ENCODE data around the gene C12orf57. TPM values are rescaled to one million over a fixed set of nuclear protein-coding genes. Genes with fewer than 3 reads are reported as not detected.

Gene C12orf57
- total RNA-seq, 1 experiment from 2014 or later, result 158 TPM

DNA sequence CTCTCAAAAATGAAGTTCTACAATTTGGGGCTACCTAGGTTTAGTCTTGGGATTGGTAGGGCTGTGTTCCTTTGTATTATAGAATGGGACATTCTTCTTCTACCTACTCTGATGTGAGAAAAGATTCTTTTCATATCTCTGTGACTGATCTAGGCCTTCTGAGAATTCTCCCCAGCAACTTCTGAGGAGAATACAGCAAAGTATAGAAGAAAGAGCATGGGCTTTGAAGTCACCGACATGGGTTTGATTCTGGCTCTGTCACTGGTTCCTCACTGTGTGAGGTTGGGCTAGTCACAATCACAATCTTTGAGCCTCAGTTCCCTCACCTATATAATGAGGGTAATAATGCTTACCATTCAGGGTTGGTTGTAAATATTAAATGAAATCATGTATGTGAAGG, 11.1 kb upstream of the C12orf57 start:
- Mint-ChIP-seq H3K27me3 (ENCODE audit: low read depth) (no peaks in the 10 kb centered on the region), H3K4me1 (peaks cover 30% of the 10 kb centered on the region), H3K4me3 (no peak overlapping the region), H3K27ac (no peak overlapping the region), H3K36me3 (peaks cover 31% of the 10 kb centered on the region), H3K9me3 (no peaks in the 10 kb centered on the region)
- TF ChIP-seq, protein P1, sequence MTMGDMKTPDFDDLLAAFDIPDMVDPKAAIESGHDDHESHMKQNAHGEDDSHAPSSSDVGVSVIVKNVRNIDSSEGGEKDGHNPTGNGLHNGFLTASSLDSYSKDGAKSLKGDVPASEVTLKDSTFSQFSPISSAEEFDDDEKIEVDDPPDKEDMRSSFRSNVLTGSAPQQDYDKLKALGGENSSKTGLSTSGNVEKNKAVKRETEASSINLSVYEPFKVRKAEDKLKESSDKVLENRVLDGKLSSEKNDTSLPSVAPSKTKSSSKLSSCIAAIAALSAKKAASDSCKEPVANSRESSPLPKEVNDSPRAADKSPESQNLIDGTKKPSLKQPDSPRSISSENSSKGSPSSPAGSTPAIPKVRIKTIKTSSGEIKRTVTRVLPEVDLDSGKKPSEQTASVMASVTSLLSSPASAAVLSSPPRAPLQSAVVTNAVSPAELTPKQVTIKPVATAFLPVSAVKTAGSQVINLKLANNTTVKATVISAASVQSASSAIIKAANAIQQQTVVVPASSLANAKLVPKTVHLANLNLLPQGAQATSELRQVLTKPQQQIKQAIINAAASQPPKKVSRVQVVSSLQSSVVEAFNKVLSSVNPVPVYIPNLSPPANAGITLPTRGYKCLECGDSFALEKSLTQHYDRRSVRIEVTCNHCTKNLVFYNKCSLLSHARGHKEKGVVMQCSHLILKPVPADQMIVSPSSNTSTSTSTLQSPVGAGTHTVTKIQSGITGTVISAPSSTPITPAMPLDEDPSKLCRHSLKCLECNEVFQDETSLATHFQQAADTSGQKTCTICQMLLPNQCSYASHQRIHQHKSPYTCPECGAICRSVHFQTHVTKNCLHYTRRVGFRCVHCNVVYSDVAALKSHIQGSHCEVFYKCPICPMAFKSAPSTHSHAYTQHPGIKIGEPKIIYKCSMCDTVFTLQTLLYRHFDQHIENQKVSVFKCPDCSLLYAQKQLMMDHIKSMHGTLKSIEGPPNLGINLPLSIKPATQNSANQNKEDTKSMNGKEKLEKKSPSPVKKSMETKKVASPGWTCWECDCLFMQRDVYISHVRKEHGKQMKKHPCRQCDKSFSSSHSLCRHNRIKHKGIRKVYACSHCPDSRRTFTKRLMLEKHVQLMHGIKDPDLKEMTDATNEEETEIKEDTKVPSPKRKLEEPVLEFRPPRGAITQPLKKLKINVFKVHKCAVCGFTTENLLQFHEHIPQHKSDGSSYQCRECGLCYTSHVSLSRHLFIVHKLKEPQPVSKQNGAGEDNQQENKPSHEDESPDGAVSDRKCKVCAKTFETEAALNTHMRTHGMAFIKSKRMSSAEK (CRISPR knock-in tag; IDR thresholded peaks at IDR 0.05; ENCODE audit: borderline replicate concordance), result no peak
- TF ChIP-seq, protein P2, sequence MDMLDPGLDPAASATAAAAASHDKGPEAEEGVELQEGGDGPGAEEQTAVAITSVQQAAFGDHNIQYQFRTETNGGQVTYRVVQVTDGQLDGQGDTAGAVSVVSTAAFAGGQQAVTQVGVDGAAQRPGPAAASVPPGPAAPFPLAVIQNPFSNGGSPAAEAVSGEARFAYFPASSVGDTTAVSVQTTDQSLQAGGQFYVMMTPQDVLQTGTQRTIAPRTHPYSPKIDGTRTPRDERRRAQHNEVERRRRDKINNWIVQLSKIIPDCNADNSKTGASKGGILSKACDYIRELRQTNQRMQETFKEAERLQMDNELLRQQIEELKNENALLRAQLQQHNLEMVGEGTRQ (CRISPR knock-in tag; IDR thresholded peaks at IDR 0.05), result no peak
- TF ChIP-seq ATF1 (CRISPR knock-in tag; IDR thresholded peaks at IDR 0.05) (no peak), ZNF423 (CRISPR knock-in tag; IDR thresholded peaks at IDR 0.05) (no peak), PRRX2 (CRISPR knock-in tag; IDR thresholded peaks at IDR 0.05) (no peak), EMX1 (CRISPR knock-in tag; IDR thresholded peaks at IDR 0.05) (no peak), KAT7 (CRISPR knock-in tag; IDR thresholded peaks at IDR 0.05; ENCODE audit: borderline replicate concordance) (no peak), NFATC4 (CRISPR knock-in tag; IDR thresholded peaks at IDR 0.05) (no peak), GRHL2 (CRISPR knock-in tag; IDR thresholded peaks at IDR 0.05; ENCODE audit: insufficient replicate concordance, severe bottlenecking) (no peak), ZNF121 (CRISPR knock-in tag; IDR thresholded peaks at IDR 0.05) (no peak), FOXP1 (CRISPR knock-in tag; IDR thresholded peaks at IDR 0.05; ENCODE audit: borderline replicate concordance) (no peak), ZNF138 (CRISPR knock-in tag; conservative IDR thresholded peaks at IDR 0.05) (no peak), NR3C1 (CRISPR knock-in tag; conservative IDR thresholded peaks at IDR 0.05; ENCODE audit: low read depth) (no peak), ZNF416 (CRISPR knock-in tag; IDR thresholded peaks at IDR 0.05) (no peak)
- TF ChIP-seq, protein P3, sequence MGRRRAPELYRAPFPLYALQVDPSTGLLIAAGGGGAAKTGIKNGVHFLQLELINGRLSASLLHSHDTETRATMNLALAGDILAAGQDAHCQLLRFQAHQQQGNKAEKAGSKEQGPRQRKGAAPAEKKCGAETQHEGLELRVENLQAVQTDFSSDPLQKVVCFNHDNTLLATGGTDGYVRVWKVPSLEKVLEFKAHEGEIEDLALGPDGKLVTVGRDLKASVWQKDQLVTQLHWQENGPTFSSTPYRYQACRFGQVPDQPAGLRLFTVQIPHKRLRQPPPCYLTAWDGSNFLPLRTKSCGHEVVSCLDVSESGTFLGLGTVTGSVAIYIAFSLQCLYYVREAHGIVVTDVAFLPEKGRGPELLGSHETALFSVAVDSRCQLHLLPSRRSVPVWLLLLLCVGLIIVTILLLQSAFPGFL (CRISPR knock-in tag; IDR thresholded peaks at IDR 0.05; ENCODE audit: borderline replicate concordance), result no peak
- TF ChIP-seq, protein P4, sequence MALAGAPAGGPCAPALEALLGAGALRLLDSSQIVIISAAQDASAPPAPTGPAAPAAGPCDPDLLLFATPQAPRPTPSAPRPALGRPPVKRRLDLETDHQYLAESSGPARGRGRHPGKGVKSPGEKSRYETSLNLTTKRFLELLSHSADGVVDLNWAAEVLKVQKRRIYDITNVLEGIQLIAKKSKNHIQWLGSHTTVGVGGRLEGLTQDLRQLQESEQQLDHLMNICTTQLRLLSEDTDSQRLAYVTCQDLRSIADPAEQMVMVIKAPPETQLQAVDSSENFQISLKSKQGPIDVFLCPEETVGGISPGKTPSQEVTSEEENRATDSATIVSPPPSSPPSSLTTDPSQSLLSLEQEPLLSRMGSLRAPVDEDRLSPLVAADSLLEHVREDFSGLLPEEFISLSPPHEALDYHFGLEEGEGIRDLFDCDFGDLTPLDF (CRISPR knock-in tag; IDR thresholded peaks at IDR 0.05), result no peak
- TF ChIP-seq, protein P5, sequence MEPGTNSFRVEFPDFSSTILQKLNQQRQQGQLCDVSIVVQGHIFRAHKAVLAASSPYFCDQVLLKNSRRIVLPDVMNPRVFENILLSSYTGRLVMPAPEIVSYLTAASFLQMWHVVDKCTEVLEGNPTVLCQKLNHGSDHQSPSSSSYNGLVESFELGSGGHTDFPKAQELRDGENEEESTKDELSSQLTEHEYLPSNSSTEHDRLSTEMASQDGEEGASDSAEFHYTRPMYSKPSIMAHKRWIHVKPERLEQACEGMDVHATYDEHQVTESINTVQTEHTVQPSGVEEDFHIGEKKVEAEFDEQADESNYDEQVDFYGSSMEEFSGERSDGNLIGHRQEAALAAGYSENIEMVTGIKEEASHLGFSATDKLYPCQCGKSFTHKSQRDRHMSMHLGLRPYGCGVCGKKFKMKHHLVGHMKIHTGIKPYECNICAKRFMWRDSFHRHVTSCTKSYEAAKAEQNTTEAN (CRISPR knock-in tag; IDR thresholded peaks at IDR 0.05), result no peak
- TF ChIP-seq, protein P6, sequence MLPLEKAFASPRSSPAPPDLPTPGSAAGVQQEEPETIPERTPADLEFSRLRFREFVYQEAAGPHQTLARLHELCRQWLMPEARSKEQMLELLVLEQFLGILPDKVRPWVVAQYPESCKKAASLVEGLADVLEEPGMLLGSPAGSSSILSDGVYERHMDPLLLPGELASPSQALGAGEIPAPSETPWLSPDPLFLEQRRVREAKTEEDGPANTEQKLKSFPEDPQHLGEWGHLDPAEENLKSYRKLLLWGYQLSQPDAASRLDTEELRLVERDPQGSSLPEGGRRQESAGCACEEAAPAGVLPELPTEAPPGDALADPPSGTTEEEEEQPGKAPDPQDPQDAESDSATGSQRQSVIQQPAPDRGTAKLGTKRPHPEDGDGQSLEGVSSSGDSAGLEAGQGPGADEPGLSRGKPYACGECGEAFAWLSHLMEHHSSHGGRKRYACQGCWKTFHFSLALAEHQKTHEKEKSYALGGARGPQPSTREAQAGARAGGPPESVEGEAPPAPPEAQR (CRISPR knock-in tag; IDR thresholded peaks at IDR 0.05), result no peak
- POLR2A ChIA-PET, result interaction anchor here (0.7 kb wide), 1 partner anchor 543 kb away, joined by 4 read pairs; no protein-coding TSS in a partner anchor
- CTCF ChIA-PET, result no interaction called here
- ATAC-seq (no peak), DNase-seq (ENCODE audit: low spot score) (no peak)
